Spleen (tissue), 7 donors: ENCODE results near the gene PLXNA2.

Experiments
- POLR2A ChIP-seq, 3 donors: fragments of 450-650 bp; IDR thresholded peaks; one replicate each; pipeline ENCODE4 v1.5.1; 2017; ENCODE audit warnings: antibody characterized with exemption in 3 of 3, mild to moderate bottlenecking in 1 of 3
- POLR2AphosphoS5 ChIP-seq, 3 donors: sonication (generic); formaldehyde crosslinking; IDR thresholded peaks; one replicate each; pipeline ENCODE4 v1.5.1; 2017; ENCODE audit warnings: antibody characterized with exemption in 3 of 3
- TF ChIP-seq, protein P1 (sequence below), 11 experiments: fragments of 200-600 bp in 7 of 11; fragments of 450-650 bp in 4 of 11; sonication (generic) in 4 of 11; IDR thresholded peaks in 8 of 11; conservative IDR thresholded peaks in 3 of 11; 1 replicate in 7 of 11; 2 replicates in 4 of 11; pipeline versions ENCODE4 v1.4.0 to v1.8.0; 2016 to 2021; ENCODE audit warnings: antibody characterized with exemption in 11 of 11, inconsistent platforms in 4 of 11, mild to moderate bottlenecking in 1 of 11
- donor health status: DM: no; HTN: no; CAD: no; lungs with moderate emphysema.
- donor health status: DM: no; HTN: no; CAD: no.
- donor health status: DM: no; HTN: no; CAD: no.

DNA sequence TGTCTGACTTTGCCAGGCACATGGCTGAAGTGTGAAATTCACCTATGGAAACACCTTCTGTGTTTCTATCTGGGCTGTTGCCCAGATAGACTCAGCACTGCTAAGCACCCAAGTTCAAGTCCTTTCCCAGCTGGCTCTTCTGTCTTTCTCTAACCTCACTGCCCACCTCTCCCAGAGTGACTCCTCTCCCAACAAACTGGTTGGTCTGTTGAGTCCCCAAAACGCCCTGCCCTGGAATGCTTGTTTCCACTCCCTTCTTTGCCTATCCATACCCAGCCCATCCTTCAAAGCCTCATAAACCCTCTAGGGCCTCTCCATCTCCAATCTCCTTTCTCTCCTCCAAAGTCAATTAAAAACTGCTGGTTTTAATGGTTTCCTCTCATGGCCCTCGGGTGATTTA, 15.6 kb downstream of the PLXNA2 start:
- TF ChIP-seq, protein P1, sequence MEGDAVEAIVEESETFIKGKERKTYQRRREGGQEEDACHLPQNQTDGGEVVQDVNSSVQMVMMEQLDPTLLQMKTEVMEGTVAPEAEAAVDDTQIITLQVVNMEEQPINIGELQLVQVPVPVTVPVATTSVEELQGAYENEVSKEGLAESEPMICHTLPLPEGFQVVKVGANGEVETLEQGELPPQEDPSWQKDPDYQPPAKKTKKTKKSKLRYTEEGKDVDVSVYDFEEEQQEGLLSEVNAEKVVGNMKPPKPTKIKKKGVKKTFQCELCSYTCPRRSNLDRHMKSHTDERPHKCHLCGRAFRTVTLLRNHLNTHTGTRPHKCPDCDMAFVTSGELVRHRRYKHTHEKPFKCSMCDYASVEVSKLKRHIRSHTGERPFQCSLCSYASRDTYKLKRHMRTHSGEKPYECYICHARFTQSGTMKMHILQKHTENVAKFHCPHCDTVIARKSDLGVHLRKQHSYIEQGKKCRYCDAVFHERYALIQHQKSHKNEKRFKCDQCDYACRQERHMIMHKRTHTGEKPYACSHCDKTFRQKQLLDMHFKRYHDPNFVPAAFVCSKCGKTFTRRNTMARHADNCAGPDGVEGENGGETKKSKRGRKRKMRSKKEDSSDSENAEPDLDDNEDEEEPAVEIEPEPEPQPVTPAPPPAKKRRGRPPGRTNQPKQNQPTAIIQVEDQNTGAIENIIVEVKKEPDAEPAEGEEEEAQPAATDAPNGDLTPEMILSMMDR (IDR thresholded peaks at IDR 0.05 in 8 of 11, conservative IDR thresholded peaks at IDR 0.05 in 3 of 11) = no peak
- TF ChIP-seq POLR2A (IDR thresholded peaks at IDR 0.05) (no peak), POLR2AphosphoS5 (IDR thresholded peaks at IDR 0.05) (no peak)
